Parathyroid adenoma (tissue), 2 donors: ENCODE measurements around the gene PLCXD1.
"Not testable (repeated sequence)": the region's sequence is repeated elsewhere in the genome, so short reads cannot be mapped to it uniquely, and the experiment has no call there.

Source experiments
- H2AFZ ChIP-seq: fragments of 300-600 bp; sonication (generic); one replicate; pipeline ENCODE4 v1.7.0; 2017; ENCODE audit warnings: antibody characterized with exemption, mild to moderate bottlenecking
- H3K27ac ChIP-seq: fragments of 300-600 bp; sonication (generic); one replicate; pipeline ENCODE4 v1.7.0; 2017
- H3K27me3 ChIP-seq: fragments of 300-600 bp; sonication (generic); one replicate; pipeline ENCODE4 v1.7.0; 2017; ENCODE audit warnings: low read length; ENCODE audit not compliant: control insufficient read depth, insufficient read depth
- H3K36me3 ChIP-seq: fragments of 300-600 bp; sonication (generic); one replicate; pipeline ENCODE4 v1.7.0; 2017; ENCODE audit warnings: low read length; ENCODE audit not compliant: control insufficient read depth, insufficient read depth
- H3K4me1 ChIP-seq: fragments of 300-600 bp; sonication (generic); one replicate; pipeline ENCODE4 v1.7.0; 2017; ENCODE audit warnings: control low read depth
- H3K4me2 ChIP-seq: fragments of 300-600 bp; sonication (generic); one replicate; pipeline ENCODE4 v1.7.0; 2017; ENCODE audit warnings: low read length
- H3K4me3 ChIP-seq: fragments of 300-600 bp; sonication (generic); one replicate; pipeline ENCODE4 v1.7.0; 2017; ENCODE audit warnings: low read depth, low read length
- H3K79me2 ChIP-seq: fragments of 300-600 bp; sonication (generic); one replicate; pipeline ENCODE4 v1.7.0; 2017; ENCODE audit warnings: control low read depth
- H3K9ac ChIP-seq: fragments of 300-600 bp; sonication (generic); one replicate; pipeline ENCODE4 v1.7.0; 2017; ENCODE audit warnings: mild to moderate bottlenecking
- H3K9me3 ChIP-seq: fragments of 300-600 bp; sonication (generic); one replicate; pipeline ENCODE4 v1.7.0; 2017; ENCODE audit warnings: low read length; ENCODE audit not compliant: control insufficient read depth
- TF ChIP-seq, protein P1 (sequence below): fragments of 300-600 bp; sonication (generic); IDR thresholded peaks from one replicate; pipeline ENCODE4 v1.7.0; 2017; ENCODE audit warnings: antibody characterized with exemption, mild to moderate bottlenecking
- donor health status: primary hyperparathyroidism.

Gene PLCXD1

DNA sequence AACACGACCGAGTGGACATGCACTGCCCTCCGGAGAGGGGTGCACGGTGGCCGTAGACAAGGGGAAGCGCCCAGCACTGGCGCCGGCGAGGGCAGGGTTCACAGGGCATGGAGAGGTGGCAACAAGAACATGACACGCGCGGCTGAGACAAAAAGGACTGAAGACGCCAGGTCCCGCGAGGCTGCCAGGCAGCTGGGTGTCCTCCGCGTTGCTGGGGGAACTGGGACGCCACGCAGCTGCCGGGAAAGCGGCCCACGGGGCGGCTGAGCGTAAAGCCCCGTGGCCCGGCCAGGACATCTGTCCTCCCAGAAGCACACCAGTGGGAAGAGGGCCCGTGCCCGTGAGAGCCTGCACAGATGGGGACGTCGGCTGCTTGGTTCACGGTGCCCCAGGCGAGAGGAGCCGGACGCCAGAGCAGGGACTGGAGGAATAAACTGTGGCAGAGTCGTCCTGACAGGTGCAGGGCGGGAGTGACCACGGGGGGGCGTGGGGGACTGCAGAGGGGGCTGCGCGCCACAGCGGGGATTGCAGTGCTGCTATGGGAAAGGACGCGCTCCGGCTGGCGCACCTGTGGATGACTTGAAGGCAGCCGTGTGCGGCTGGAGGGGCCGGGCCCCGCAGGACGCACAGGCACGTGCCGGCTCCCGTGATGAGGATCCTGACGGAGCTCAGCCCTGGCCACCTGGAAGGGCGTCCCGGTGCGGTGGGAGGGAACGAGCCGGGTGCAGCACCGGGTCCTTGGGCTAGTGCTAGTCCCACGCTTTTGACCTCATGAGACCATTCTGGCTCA is 69.5 kb downstream of the PLCXD1 start:
- TF ChIP-seq, protein P1, sequence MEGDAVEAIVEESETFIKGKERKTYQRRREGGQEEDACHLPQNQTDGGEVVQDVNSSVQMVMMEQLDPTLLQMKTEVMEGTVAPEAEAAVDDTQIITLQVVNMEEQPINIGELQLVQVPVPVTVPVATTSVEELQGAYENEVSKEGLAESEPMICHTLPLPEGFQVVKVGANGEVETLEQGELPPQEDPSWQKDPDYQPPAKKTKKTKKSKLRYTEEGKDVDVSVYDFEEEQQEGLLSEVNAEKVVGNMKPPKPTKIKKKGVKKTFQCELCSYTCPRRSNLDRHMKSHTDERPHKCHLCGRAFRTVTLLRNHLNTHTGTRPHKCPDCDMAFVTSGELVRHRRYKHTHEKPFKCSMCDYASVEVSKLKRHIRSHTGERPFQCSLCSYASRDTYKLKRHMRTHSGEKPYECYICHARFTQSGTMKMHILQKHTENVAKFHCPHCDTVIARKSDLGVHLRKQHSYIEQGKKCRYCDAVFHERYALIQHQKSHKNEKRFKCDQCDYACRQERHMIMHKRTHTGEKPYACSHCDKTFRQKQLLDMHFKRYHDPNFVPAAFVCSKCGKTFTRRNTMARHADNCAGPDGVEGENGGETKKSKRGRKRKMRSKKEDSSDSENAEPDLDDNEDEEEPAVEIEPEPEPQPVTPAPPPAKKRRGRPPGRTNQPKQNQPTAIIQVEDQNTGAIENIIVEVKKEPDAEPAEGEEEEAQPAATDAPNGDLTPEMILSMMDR, result no peak
- Histone ChIP-seq H3K9me3 (no peaks in the 10 kb centered on the region), H3K79me2 (peaks cover 2% of the 10 kb centered on the region), H3K9ac (no peak overlapping the region), H3K4me1 (no peaks in the 10 kb centered on the region), H3K4me3 (no peak overlapping the region), H3K27me3 (no peaks in the 10 kb centered on the region), H3K36me3 (no peaks in the 10 kb centered on the region), H3K4me2 (no peak overlapping the region), H3K27ac (no peak overlapping the region), H2AFZ (no peak overlapping the region)

DNA sequence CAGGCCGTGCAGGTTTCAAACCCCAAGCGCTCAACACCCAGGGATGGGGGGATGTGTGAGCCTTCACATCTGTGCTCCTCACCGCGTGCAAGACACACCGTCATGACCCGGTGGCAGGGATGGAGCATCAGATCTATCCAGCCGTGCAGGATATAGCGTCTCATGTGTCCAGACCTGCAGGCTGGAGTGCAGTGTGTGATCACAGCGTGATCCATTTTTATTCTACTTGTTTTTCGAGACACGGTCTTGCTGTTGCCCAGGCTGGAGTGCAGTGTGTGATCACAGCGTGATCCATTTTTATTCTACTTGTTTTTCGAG is 70.1 kb downstream of the PLCXD1 start:
- H3K9me3 ChIP-seq, H3K27ac ChIP-seq: not testable (repeated sequence)

DNA sequence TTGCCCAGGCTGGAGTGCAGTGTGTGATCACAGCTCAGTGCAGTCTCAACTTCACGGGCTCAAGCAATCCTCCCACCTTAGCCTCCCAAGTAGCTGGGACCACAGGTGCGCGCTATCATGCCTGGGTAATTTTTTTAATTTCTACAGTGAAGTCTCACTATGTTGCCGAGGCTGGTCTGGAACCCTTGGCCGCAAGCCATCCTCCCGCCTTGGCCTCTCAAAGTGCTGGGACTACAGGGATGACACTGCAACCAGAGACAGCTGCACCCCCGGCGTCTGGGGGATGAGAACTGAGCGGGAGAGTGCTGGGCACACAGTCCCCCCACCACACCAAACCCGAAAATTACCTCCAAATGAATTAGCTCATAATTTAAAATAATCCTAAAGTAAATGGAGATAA is 70.6 kb downstream of the PLCXD1 start:
- Histone ChIP-seq H3K4me3 (no peak overlapping the region), H3K27me3 (no peaks in the 10 kb centered on the region), H3K4me2 (no peak overlapping the region), H3K9ac (no peak overlapping the region), H2AFZ (no peak overlapping the region), H3K79me2 (peaks cover 2% of the 10 kb centered on the region), H3K4me1 (no peaks in the 10 kb centered on the region), H3K9me3 (no peaks in the 10 kb centered on the region), H3K36me3 (no peaks in the 10 kb centered on the region), H3K27ac (no peak overlapping the region)
- TF ChIP-seq, protein P1, result no peak

More for the DNA sequence above, 70.1 kb downstream of the PLCXD1 start:
- not testable (repeated sequence) for H3K79me2 ChIP-seq, H2AFZ ChIP-seq, H3K4me1 ChIP-seq, H3K4me2 ChIP-seq, H3K36me3 ChIP-seq, H3K9ac ChIP-seq, H3K27me3 ChIP-seq, H3K4me3 ChIP-seq

DNA sequence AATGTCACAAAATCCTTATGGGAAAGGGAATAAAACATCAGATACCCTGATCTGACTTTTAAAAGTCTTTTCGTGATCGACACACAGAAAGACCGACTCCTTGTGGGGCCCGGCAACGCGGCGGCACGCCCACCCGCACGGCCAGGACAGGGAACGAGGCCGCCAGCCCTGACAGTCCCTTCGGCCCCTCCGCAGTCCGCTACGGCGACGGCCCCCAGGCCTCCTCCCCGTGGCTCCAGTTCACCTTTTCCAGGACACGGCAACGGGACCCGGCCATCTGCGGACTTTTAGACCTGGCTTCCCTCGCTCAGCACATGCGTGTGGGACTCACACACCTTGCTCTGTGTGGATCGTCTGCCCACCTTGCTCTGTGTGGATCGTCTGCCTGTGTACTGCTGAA is 71.0 kb downstream of the PLCXD1 start:
- H3K4me1 ChIP-seq, result no peaks in the 10 kb centered on the region
- H3K27me3 ChIP-seq, result no peaks in the 10 kb centered on the region
- H3K9me3 ChIP-seq, result no peaks in the 10 kb centered on the region
- H3K36me3 ChIP-seq, result no peaks in the 10 kb centered on the region
- no peak overlapping the region for H3K9ac ChIP-seq
- H3K79me2 ChIP-seq, result peaks cover 2% of the 10 kb centered on the region
- TF ChIP-seq, protein P1, result no peak
- no peak overlapping the region for H3K4me2 ChIP-seq
- no peak overlapping the region for H2AFZ ChIP-seq
- H3K27ac ChIP-seq, result no peak overlapping the region
- H3K4me3 ChIP-seq, result no peak overlapping the region

GRCh38 chrX:352582-353314 is 71.6 kb downstream of the PLCXD1 start:
- peaks cover 2% of the 10 kb centered on the region for H3K79me2 ChIP-seq
- H2AFZ ChIP-seq, result no peak overlapping the region
- no peaks in the 10 kb centered on the region for H3K27me3 ChIP-seq
- TF ChIP-seq, protein P1, result no peak
- no peak overlapping the region for H3K4me2 ChIP-seq
- H3K27ac ChIP-seq, result no peak overlapping the region
- H3K9ac ChIP-seq, result no peak overlapping the region
- no peaks in the 10 kb centered on the region for H3K9me3 ChIP-seq
- H3K4me1 ChIP-seq, result no peaks in the 10 kb centered on the region
- H3K36me3 ChIP-seq, result no peaks in the 10 kb centered on the region
- H3K4me3 ChIP-seq, result no peak overlapping the region
